ENCODE measurements around the gene ROBO1. TPM values are rescaled to one million over a fixed set of nuclear protein-coding genes. Genes with fewer than 3 reads are reported as not detected.

Gene ROBO1
- total and polyA plus RNA-seq, 2 of the 13 experiments (the other 11 are each of a cell fraction or from before 2014, with no cell fraction given): 52.2 to 71.0 TPM

GRCh38 chr3:78873641-78874040 lies 894.2 kb downstream of the ROBO1 start:
- ChIA-PET POLR2A (interaction anchor here (1.8 to 2.9 kb wide), 3 partner anchors 24 to 45 kb away, joined by 4 to 12 read pairs (median 10); no protein-coding TSS in a partner anchor), CTCF (ENCODE audit: low intra/inter-chr PET ratio, low total read pairs) (no interaction called here)
- no peak for ATAC-seq
- H3K4me2 ChIP-seq (ENCODE audit: low read depth, low read length): no peak overlapping the region
- no peaks in the 10 kb centered on the region; a peak in 1 of 5 replicates for H3K36me3 ChIP-seq (replicated peaks in 1 of 2; ENCODE audit: control insufficient read depth in 1 of 2, insufficient read depth in 2 of 2, low read length in 2 of 2)
- in situ Hi-C loops (cut with HindIII; ENCODE audit: extremely low pct_ligation_motif_present, low pct_unique_long_range_greater_than_20kb): no loop called here
- 96% methylated on average over 2 of the region's 2 CpGs for WGBS (ENCODE audit: low lambda C conversion rate)
- no peaks in the 10 kb centered on the region for H3K9me3 ChIP-seq (ENCODE audit: low read length)
- peaks cover 78% of the 10 kb centered on the region for H3K79me2 ChIP-seq (ENCODE audit: insufficient read depth, low read length)
- no TSS peak for BruUV-seq (replicated peaks)
- no peak overlapping the region for H3K27ac ChIP-seq (ENCODE audit: extremely low read length, insufficient read depth, low read length)
- H3K4me1 ChIP-seq (ENCODE audit: insufficient read depth, low read length): peaks cover 80% of the 10 kb centered on the region
- no peak overlapping the region for H2AFZ ChIP-seq (ENCODE audit: low read length)
- H3K27me3 ChIP-seq (ENCODE audit: control insufficient read depth in 1 of 2, insufficient read depth in 2 of 2, low read length in 2 of 2): no peaks in the 10 kb centered on the region
- H3K9ac ChIP-seq (ENCODE audit: insufficient read depth, low read depth, low read length): no peak overlapping the region; the same call in 1 of the 2 replicates
- no peak overlapping the region for H3K4me3 ChIP-seq (replicated peaks in 1 of 3; ENCODE audit: insufficient read depth in 1 of 3, low read depth in 2 of 3, low read length in 3 of 3)
- FAIRE-seq: no peak
- no peaks in the 10 kb centered on the region for H4K20me1 ChIP-seq (ENCODE audit: insufficient read depth, low read length)
- DNase-seq (ENCODE audit: low spot score): no peak
- TF ChIP-seq MYPOP (CRISPR knock-in tag; IDR thresholded peaks at IDR 0.05) (no peak), ZNF10 (CRISPR knock-in tag; IDR thresholded peaks at IDR 0.05; ENCODE audit: borderline replicate concordance, low read depth) (no peak), ATF7 (IDR thresholded peaks at IDR 0.05) (no peak), ATF7 (CRISPR knock-in tag; IDR thresholded peaks at IDR 0.05) (no peak), JUND (CRISPR knock-in tag; IDR thresholded peaks at IDR 0.05) (no peak), NCOA1 (CRISPR knock-in tag; IDR thresholded peaks at IDR 0.05) (no peak), ZNF407 (CRISPR knock-in tag; IDR thresholded peaks at IDR 0.05; ENCODE audit: not compliant biosample characterization) (no peak)
- intact Hi-C loops (cut with micrococcal nuclease; ENCODE audit: unreplicated experiment): loop anchor here (5.0 kb wide), 1 partner anchor 44 kb away; no protein-coding TSS in a partner anchor
